Fibroblast of lung (primary cell): Measurements from ENCODE around the gene EYA2.

Experiments
- EZH2 ChIP-seq: IDR thresholded peaks from 2 replicates; pipeline ENCODE4 v1.5.1; 2012; ENCODE audit warnings: low read length, control low read depth, mild to moderate bottlenecking; ENCODE audit errors: missing control alignments
- TF ChIP-seq, protein P1 (sequence below), 2 donors: IDR thresholded peaks in 1 of 2; conservative IDR thresholded peaks in 1 of 2; 1 replicate in 1 of 2; 2 replicates in 1 of 2; pipeline ENCODE4 v1.5.1; 2011 to 2012; ENCODE audit warnings: low read length in 2 of 2, control low read depth in 1 of 2, inconsistent platforms in 1 of 2, low read depth in 1 of 2, mild to moderate bottlenecking in 1 of 2

DNA sequence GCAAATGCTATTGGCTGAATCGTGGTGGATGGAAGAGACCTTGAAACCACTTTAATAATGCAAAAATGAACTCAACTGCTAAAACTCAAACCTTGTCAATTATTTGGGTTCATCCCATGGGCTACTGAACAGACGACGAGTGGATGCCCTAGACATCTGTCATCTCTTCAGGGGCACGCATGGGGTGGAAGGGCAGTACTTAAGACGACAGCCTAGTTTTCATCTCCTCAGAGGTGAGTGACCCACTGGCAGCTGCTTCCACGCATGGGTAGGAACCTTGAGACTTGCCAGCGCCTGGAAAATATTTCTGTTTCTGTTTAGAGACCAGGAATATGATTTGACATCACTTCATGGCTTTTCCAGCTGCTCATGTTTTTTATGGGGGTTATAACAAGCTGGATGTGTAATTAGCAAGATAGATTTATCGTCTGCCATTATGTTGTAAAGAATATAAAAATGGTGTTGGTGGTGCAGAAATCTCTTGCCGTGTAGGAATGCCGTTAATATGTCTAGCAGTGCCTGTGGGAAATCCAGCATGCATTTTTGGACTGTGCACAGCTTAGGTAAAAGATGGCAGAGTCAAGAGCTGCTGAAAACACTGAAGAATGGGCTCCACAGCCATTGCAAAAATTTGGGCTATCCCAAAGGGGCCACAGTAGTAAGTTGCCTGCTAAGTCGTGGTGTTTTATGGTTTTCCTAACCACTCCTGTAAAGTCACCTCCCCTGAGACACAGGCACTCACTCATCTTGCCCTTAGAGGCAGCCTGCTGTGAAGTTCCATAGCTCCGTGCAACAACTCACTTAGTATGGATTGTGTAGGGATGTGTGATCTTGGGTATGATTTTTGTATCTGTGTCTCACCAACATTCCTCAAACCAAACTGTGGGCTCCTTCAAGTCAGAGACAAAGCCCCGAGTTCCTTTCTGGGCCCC lies 203.3 kb downstream of the EYA2 start:
- TF ChIP-seq, protein P1, sequence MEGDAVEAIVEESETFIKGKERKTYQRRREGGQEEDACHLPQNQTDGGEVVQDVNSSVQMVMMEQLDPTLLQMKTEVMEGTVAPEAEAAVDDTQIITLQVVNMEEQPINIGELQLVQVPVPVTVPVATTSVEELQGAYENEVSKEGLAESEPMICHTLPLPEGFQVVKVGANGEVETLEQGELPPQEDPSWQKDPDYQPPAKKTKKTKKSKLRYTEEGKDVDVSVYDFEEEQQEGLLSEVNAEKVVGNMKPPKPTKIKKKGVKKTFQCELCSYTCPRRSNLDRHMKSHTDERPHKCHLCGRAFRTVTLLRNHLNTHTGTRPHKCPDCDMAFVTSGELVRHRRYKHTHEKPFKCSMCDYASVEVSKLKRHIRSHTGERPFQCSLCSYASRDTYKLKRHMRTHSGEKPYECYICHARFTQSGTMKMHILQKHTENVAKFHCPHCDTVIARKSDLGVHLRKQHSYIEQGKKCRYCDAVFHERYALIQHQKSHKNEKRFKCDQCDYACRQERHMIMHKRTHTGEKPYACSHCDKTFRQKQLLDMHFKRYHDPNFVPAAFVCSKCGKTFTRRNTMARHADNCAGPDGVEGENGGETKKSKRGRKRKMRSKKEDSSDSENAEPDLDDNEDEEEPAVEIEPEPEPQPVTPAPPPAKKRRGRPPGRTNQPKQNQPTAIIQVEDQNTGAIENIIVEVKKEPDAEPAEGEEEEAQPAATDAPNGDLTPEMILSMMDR (conservative IDR thresholded peaks at IDR 0.05 in 1 of 2, IDR thresholded peaks at IDR 0.05 in 1 of 2; ENCODE audit: low read depth in 1 of 2, low read length in 2 of 2): no peak
- TF ChIP-seq EZH2: no peak
